Sigmoid colon (tissue), 7 donors: ENCODE data around the gene ERMAP. TPM values are rescaled to one million over a fixed set of nuclear protein-coding genes. Genes with fewer than 3 reads are reported as not detected.
"Not testable (repeated sequence)": the region's sequence is repeated elsewhere in the genome, so short reads cannot be mapped to it uniquely, and the experiment has no call there.

Experiments
- DNase-seq: peaks from one replicate; pipeline ENCODE4 v3.0.0-alpha.2; 2019
- H3K27ac ChIP-seq, 4 donors: fragments of 200-600 bp; sonication (generic); one replicate each; pipeline ENCODE4 v1.5.1; 2016 to 2019; ENCODE audit warnings: mild to moderate bottlenecking in 1 of 4
- H3K27me3 ChIP-seq, 3 donors: fragments of 200-600 bp; sonication (generic); one replicate each; pipeline ENCODE4 v1.5.1; 2019; ENCODE audit warnings: mild to moderate bottlenecking in 1 of 3
- H3K36me3 ChIP-seq, 4 donors: fragments of 200-600 bp; sonication (generic); one replicate each; pipeline ENCODE4 v1.5.1; 2016 to 2019
- H3K4me1 ChIP-seq, 4 donors: fragments of 200-600 bp; sonication (generic); one replicate each; pipeline ENCODE4 v1.5.1; 2017 to 2019
- H3K4me3 ChIP-seq, 4 donors: fragments of 200-600 bp; sonication (generic); one replicate each; pipeline ENCODE4 v1.5.1; 2017 to 2019; ENCODE audit warnings: mild to moderate bottlenecking in 2 of 4, moderate library complexity in 1 of 4
- H3K9me3 ChIP-seq, 4 donors: fragments of 200-600 bp in 3 of 4; sonication (generic) in 3 of 4; one replicate each; pipeline versions ENCODE4 v1.5.1 to v1.6.1; 2013 to 2019
- EP300 ChIP-seq, 4 donors: sonication (generic); formaldehyde crosslinking; IDR thresholded peaks; one replicate each; pipeline ENCODE4 v1.6.1; 2017; ENCODE audit warnings: antibody characterized with exemption in 4 of 4
- POLR2A ChIP-seq, 2 donors: fragments of 450-650 bp; IDR thresholded peaks; one replicate each; pipeline ENCODE4 v1.6.1; 2016; ENCODE audit warnings: antibody characterized with exemption in 2 of 2, mild to moderate bottlenecking in 2 of 2, moderate library complexity in 2 of 2
- POLR2AphosphoS5 ChIP-seq, 4 donors: sonication (generic); formaldehyde crosslinking; IDR thresholded peaks; one replicate each; pipeline ENCODE4 v1.6.1; 2017; ENCODE audit warnings: antibody characterized with exemption in 4 of 4
- whole genome bisulfite sequencing, 2 donors: extraction: QIAGEN DNeasy Blood & Tissue Kit; methylation state at CpG; one replicate each; pipeline ENCODE4 v1.1.7; 2013; 5-methylcytosine and 5-hydroxymethylcytosine counted together
- intact Hi-C: fragments of 100-400 bp; cut with DNase I; formaldehyde crosslinking; loops from one replicate; pipeline ENCODE4 v1.15.1; 2023
- polyA plus RNA-seq, 3 donors: library from polyadenylated mRNA; stranded (reverse); fragments of 200-250 nt; gene quantifications; one replicate each; pipeline ENCODE4 v1.2.3, GENCODE V29; 2013
- total RNA-seq, 4 donors: library from RNA; depleted of rRNA; stranded (reverse); fragments of >200 nt; gene quantifications; one replicate each; pipeline ENCODE4 v1.1.0, GENCODE V29; 2016
- TF ChIP-seq, protein P1 (sequence below), 4 experiments: fragments of 450-650 bp in 3 of 4; fragments of 200-600 bp in 1 of 4; IDR thresholded peaks; one replicate each; pipeline ENCODE4 v1.5.1; 2016 to 2019; ENCODE audit warnings: antibody characterized with exemption in 4 of 4, mild to moderate bottlenecking in 3 of 4, moderate library complexity in 2 of 4
- donor health status: healthy with polysubstance abuse.
- donor health status: Bipolar disorder and iron deficiency.
- donor health status: healthy.

The ERMAP gene
- total and polyA plus RNA-seq, 7 donors, result 3.5 to 18.6 (median 9.5) TPM

DNA sequence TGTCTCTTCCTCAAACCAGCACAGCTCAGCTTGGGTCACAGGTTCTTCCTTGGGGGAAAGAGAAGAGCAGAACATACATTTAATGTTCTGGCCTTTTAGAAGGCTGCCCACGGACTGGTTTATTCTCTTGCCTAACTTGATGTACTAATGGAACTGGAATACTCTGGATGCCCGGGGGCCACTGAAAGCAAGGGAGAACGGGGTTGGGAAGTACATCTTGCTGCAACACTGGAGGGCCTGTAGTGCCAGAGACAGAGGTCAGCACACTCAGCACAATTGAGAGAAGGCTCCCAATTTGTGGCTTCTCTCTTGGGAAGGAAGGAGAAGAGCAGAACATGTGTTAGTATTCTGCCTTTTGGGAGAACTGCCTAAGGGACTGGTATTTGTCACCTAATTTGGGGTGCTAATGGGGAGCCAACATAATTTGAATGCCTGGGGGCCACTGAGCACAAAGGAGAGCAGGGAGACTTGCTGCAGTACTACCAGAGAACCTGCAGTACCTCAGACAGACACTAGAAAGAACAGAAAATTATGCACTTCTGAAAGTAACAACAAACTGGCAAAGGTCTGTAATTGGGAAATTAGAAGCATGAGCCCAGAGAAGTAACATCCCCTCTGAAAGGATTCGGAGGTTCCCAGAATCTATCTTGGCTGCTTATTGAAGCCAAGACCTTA, 43.6 kb downstream of the ERMAP start:
- Histone ChIP-seq H3K4me1 (no peaks in the 10 kb centered on the region), H3K4me3 (no peak overlapping the region), H3K27me3 (peaks cover 0 to 18% (median 0%) of the 10 kb centered on the region in 3 donors), H3K36me3 (no peaks in the 10 kb centered on the region), H3K27ac (no peak overlapping the region), H3K9me3 (no peaks in the 10 kb centered on the region)
- TF ChIP-seq POLR2AphosphoS5 (IDR thresholded peaks at IDR 0.05) (no peak), EP300 (IDR thresholded peaks at IDR 0.05) (no peak), POLR2A (IDR thresholded peaks at IDR 0.05) (no peak)
- TF ChIP-seq, protein P1, sequence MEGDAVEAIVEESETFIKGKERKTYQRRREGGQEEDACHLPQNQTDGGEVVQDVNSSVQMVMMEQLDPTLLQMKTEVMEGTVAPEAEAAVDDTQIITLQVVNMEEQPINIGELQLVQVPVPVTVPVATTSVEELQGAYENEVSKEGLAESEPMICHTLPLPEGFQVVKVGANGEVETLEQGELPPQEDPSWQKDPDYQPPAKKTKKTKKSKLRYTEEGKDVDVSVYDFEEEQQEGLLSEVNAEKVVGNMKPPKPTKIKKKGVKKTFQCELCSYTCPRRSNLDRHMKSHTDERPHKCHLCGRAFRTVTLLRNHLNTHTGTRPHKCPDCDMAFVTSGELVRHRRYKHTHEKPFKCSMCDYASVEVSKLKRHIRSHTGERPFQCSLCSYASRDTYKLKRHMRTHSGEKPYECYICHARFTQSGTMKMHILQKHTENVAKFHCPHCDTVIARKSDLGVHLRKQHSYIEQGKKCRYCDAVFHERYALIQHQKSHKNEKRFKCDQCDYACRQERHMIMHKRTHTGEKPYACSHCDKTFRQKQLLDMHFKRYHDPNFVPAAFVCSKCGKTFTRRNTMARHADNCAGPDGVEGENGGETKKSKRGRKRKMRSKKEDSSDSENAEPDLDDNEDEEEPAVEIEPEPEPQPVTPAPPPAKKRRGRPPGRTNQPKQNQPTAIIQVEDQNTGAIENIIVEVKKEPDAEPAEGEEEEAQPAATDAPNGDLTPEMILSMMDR (IDR thresholded peaks at IDR 0.05), result no peak
- intact Hi-C loops, result no loop called here
- DNase-seq, result no peak
- WGBS, 2 donors, result 75 to 92% methylated on average over 4 of the region's 4 CpGs

DNA sequence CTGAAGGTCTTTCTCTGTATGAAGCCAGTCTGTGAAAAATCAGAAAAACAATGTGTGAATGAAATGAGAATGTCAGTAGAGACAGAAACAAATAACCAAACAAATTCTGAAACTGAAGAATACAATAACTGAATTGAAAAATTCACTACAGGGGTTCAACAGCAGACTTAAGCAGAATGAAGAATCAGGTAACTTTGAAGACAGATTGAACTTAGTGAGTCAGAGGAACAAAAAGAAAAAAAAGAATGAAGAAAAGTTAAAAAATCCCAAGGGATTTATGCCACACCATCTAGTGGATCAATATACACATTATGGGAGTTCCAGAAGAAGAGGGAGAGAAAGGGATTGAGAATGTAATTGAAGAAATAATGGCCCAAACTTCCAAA, 44.1 kb downstream of the ERMAP start:
- Histone ChIP-seq H3K9me3 (no peaks in the 10 kb centered on the region), H3K4me1 (no peaks in the 10 kb centered on the region), H3K4me3 (no peak overlapping the region), H3K36me3 (no peaks in the 10 kb centered on the region), H3K27me3 (peaks cover 0 to 18% (median 0%) of the 10 kb centered on the region in 3 donors), H3K27ac (no peak overlapping the region)
- no peak for DNase-seq
- no peak for TF ChIP-seq POLR2AphosphoS5 (IDR thresholded peaks at IDR 0.05)
- TF ChIP-seq POLR2A (IDR thresholded peaks at IDR 0.05), result no peak
- TF ChIP-seq EP300 (IDR thresholded peaks at IDR 0.05), result no peak
- TF ChIP-seq, protein P1 (IDR thresholded peaks at IDR 0.05), result no peak
- intact Hi-C loops, result no loop called here

DNA sequence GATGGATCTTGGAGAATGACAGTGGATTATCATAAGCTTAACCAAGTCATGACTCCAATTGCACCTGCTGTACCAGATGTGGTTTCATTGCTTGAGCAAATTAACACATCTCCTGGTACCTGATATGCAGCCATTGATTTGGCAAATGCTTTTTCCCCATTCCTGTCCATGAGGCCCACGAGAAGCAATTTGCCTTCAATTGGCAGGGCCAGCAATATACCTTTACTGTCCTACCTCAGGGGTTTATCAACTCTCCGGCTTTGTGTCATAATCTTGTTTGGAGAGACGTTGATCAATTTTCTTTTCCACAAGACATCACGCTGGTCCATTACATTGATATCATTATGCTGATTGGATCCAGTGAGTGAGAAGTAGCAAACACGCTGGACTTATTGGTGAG, 49.6 kb downstream of the ERMAP start:
- Histone ChIP-seq H3K27me3 (peaks cover 0 to 10% (median 0%) of the 10 kb centered on the region in 3 donors), H3K9me3 (no peaks in the 10 kb centered on the region), H3K36me3 (no peaks in the 10 kb centered on the region), H3K4me3 (no peak overlapping the region), H3K4me1 (no peaks in the 10 kb centered on the region), H3K27ac (no peak overlapping the region)
- no peak for DNase-seq
- TF ChIP-seq POLR2AphosphoS5 (IDR thresholded peaks at IDR 0.05), result no peak
- TF ChIP-seq, protein P1 (IDR thresholded peaks at IDR 0.05), result no peak
- no peak for TF ChIP-seq POLR2A (IDR thresholded peaks at IDR 0.05)
- TF ChIP-seq EP300 (IDR thresholded peaks at IDR 0.05), result no peak
- 90 to 91% methylated on average over 5 of the region's 5 CpGs for WGBS, 2 donors
- intact Hi-C loops, result no loop called here

DNA sequence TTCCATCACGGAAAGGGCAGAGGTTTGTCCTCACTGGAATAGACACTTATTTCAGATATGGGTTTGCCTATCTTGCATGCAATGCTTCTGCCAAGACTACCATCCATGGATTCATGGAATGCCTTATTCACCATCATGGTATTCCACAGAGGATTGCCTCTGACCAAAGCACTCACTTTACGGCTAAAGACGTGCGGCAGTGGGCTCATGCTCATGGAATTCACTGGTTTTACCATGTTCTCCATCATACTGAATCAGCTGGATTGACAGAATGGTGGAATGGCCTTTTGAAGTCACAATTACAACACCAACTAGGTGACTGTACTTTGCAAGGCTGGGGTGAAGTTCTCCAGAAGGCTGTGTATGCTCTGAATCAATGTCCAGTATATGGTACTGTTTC, 51.5 kb downstream of the ERMAP start:
- H3K4me1 ChIP-seq, DNase-seq, H3K9me3 ChIP-seq, H3K27me3 ChIP-seq, H3K36me3 ChIP-seq, intact Hi-C loops, H3K4me3 ChIP-seq, H3K27ac ChIP-seq: not testable (repeated sequence)
- 91 to 93% methylated on average over 4 of the region's 4 CpGs for WGBS, 2 donors

DNA sequence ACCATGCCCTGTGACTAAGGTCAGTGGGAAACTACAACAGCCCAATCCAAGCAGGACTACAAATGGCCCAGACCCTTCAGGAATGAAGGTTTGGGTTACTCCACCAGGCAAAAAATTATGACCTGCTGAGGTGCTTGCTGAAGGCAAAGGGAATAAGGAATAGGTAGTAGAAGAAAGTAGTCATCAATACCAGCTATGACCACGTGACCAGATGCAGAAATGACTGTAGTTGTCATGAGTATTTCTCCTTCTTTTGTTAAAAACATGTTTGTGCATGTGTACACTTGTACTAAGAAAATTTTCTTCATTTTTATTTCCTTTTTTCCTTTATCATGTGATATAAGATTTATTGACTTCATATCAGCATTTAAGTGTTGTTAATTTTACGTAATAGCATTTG, 52.3 kb downstream of the ERMAP start:
- WGBS, 2 donors, result 72 to 81% methylated on average over 2 of the region's 2 CpGs

DNA sequence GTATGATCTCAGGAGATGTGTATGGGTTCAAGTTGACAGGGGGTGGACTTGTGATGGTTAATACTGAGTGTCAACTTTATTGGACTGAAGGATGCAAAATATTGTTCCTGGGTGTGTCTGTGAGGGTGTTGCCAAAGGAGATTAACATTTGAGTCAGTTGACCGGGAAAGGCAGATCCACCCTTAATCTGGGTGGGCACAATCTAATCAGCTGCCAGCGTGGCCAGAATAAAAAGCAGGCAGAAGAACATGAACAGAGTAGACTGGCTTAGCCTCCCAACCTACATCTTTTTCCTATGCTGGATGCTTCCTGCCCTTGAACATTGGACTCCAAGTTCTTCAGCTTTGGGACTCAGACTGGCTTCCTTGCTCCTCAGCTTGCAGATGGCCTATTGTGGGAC, 52.8 kb downstream of the ERMAP start:
- H3K36me3 ChIP-seq, H3K27me3 ChIP-seq, H3K4me1 ChIP-seq, H3K9me3 ChIP-seq, H3K4me3 ChIP-seq, intact Hi-C loops, H3K27ac ChIP-seq, DNase-seq: not testable (repeated sequence)
- WGBS, 2 donors, result 57 to 83% methylated on average over 2 of the region's 2 CpGs

More for the DNA sequence above, 52.3 kb downstream of the ERMAP start:
- H3K36me3 ChIP-seq, H3K27ac ChIP-seq, H3K4me1 ChIP-seq, H3K27me3 ChIP-seq, H3K9me3 ChIP-seq, H3K4me3 ChIP-seq, intact Hi-C loops, DNase-seq: not testable (repeated sequence)

DNA sequence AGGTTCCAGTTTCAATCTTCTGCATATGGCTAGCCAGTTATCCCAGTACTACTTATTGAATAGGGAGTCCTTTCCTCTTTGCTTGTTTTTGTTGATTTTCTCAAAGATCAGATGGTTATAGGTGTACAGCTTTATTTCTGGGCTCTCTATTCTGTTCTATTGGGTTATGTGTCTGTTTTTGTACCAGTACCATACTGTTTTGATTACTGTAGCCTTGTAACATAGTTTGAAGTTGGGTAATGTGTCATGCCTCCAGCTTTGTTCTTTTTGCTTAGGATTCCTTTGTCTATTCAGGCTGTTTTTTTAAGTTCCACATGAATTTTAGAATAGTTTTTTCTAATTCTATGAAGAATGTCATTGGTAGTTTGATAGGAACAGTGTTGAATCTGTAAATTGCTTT, 56.2 kb downstream of the ERMAP start:
- H3K4me1 ChIP-seq, H3K36me3 ChIP-seq, H3K27me3 ChIP-seq, DNase-seq, intact Hi-C loops, H3K27ac ChIP-seq, H3K4me3 ChIP-seq, H3K9me3 ChIP-seq: not testable (repeated sequence)
